ENCODE data around the gene POLH. TPM values are rescaled to one million over a fixed set of nuclear protein-coding genes. Genes with fewer than 3 reads are reported as not detected.

Gene POLH
- total RNA-seq, 1 experiment from 2014 or later: 24.9 TPM

- DNase-seq (ENCODE audit: low spot score): peak; percentile 88
- intact Hi-C loops (cut with micrococcal nuclease; ENCODE audit: unreplicated experiment): loop anchor here (1.0 to 5.0 kb wide), 2 partner anchors 149 to 471 kb away; no protein-coding TSS in a partner anchor
- Histone ChIP-seq H3K27me3 (replicated peaks; ENCODE audit: insufficient read depth, low read depth, low read length, poor library complexity) (no peaks in the 10 kb centered on the region), H3K36me3 (ENCODE audit: insufficient read depth, low read length, poor library complexity, severe bottlenecking) (peaks cover 69% of the 10 kb centered on the region), H3K27ac (ENCODE audit: low read depth, low read length, poor library complexity, severe bottlenecking) (no peak overlapping the region), H3K4me1 (ENCODE audit: insufficient read depth, low read length, poor library complexity, severe bottlenecking) (peaks cover 4% of the 10 kb centered on the region), H3K4me3 (ENCODE audit: low read depth, low read length, poor library complexity, severe bottlenecking) (no peak overlapping the region), H3K9me3 (ENCODE audit: low read depth, low read length, poor library complexity, severe bottlenecking) (no peaks in the 10 kb centered on the region)
- ChIA-PET POLR2A (ENCODE audit: low non-redundant PET) (no interaction called here), CTCF (interaction anchor here (0.6 to 1.7 kb wide), 3 partner anchors 21 to 470 kb away, joined by 3 to 8 read pairs (median 3); partner anchors contain the start of gene GTPBP2)
- no TSS peak for BruUV-seq (replicated peaks)
- peak; percentile 90 for TF ChIP-seq CTCF (conservative IDR thresholded peaks at IDR 0.05; ENCODE audit: low read depth, low read length)
- no peak for TF ChIP-seq EZH2 (IDR thresholded peaks at IDR 0.05; ENCODE audit: borderline replicate concordance, low read depth, low read length, poor library complexity, severe bottlenecking)
Measured at GRCh38 chr6:43608310-43608763, 32.4 kb downstream of the POLH start.

GRCh38 chr6:43608807-43609206 is 32.8 kb downstream of the POLH start:
- H3K36me3 ChIP-seq (ENCODE audit: insufficient read depth, low read length, poor library complexity, severe bottlenecking): peaks cover 69% of the 10 kb centered on the region
- no peak overlapping the region for H3K27ac ChIP-seq (ENCODE audit: low read depth, low read length, poor library complexity, severe bottlenecking)
- no peaks in the 10 kb centered on the region for H3K9me3 ChIP-seq (ENCODE audit: low read depth, low read length, poor library complexity, severe bottlenecking)
- no peak for TF ChIP-seq CTCF (conservative IDR thresholded peaks at IDR 0.05; ENCODE audit: low read depth, low read length)
- TF ChIP-seq EZH2 (IDR thresholded peaks at IDR 0.05; ENCODE audit: borderline replicate concordance, low read depth, low read length, poor library complexity, severe bottlenecking): no peak
- no TSS peak for BruUV-seq (replicated peaks)
- peaks cover 4% of the 10 kb centered on the region for H3K4me1 ChIP-seq (ENCODE audit: insufficient read depth, low read length, poor library complexity, severe bottlenecking)
- intact Hi-C loops (cut with micrococcal nuclease; ENCODE audit: unreplicated experiment): loop anchor here (1.0 to 5.0 kb wide), 2 partner anchors 148 to 470 kb away; no protein-coding TSS in a partner anchor
- DNase-seq (ENCODE audit: low spot score): no peak
- H3K4me3 ChIP-seq (ENCODE audit: low read depth, low read length, poor library complexity, severe bottlenecking): no peak overlapping the region
- H3K27me3 ChIP-seq (replicated peaks; ENCODE audit: insufficient read depth, low read depth, low read length, poor library complexity): no peaks in the 10 kb centered on the region
- POLR2A ChIA-PET (ENCODE audit: low non-redundant PET): no interaction called here
- CTCF ChIA-PET: interaction anchor here (0.6 to 1.7 kb wide), 3 partner anchors 21 to 470 kb away, joined by 3 to 8 read pairs (median 3); partner anchors contain the start of gene GTPBP2

- ChIA-PET POLR2A (ENCODE audit: low non-redundant PET) (no interaction called here), CTCF (interaction anchor here (1.0 to 1.7 kb wide), 2 partner anchors 20 to 469 kb away, joined by 3 to 8 read pairs; partner anchors contain the start of gene GTPBP2)
- TF ChIP-seq CTCF (conservative IDR thresholded peaks at IDR 0.05; ENCODE audit: low read depth, low read length): no peak
- H3K4me1 ChIP-seq (ENCODE audit: insufficient read depth, low read length, poor library complexity, severe bottlenecking): peaks cover 4% of the 10 kb centered on the region
- no peak for DNase-seq (ENCODE audit: low spot score)
- BruUV-seq (replicated peaks): no TSS peak
- peaks cover 69% of the 10 kb centered on the region for H3K36me3 ChIP-seq (ENCODE audit: insufficient read depth, low read length, poor library complexity, severe bottlenecking)
- H3K27me3 ChIP-seq (replicated peaks; ENCODE audit: insufficient read depth, low read depth, low read length, poor library complexity): no peaks in the 10 kb centered on the region
- no peaks in the 10 kb centered on the region for H3K9me3 ChIP-seq (ENCODE audit: low read depth, low read length, poor library complexity, severe bottlenecking)
- no peak overlapping the region for H3K27ac ChIP-seq (ENCODE audit: low read depth, low read length, poor library complexity, severe bottlenecking)
- H3K4me3 ChIP-seq (ENCODE audit: low read depth, low read length, poor library complexity, severe bottlenecking): no peak overlapping the region
- intact Hi-C loops (cut with micrococcal nuclease; ENCODE audit: unreplicated experiment): loop anchor here (5.0 kb wide), 1 partner anchor 148 kb away; no protein-coding TSS in a partner anchor
Measured at GRCh38 chr6:43609402-43609801, 33.4 kb downstream of the POLH start.
